ENCODE results near the gene TMCO2. TPM values are rescaled to one million over a fixed set of nuclear protein-coding genes. Genes with fewer than 3 reads are reported as not detected.
A peak's percentile ranks its signal among the peaks of the same experiment; 100 is the strongest.

Gene TMCO2
- total RNA-seq, 4 donors from 2014 or later, result not detected

- TF ChIP-seq POLR2A (IDR thresholded peaks at IDR 0.05), result no peak
- TF ChIP-seq CTCF (IDR thresholded peaks at IDR 0.05 in 4 of 5, conservative IDR thresholded peaks at IDR 0.05 in 1 of 5), result no peak
- peaks cover 11 to 40% of the 10 kb centered on the region in 2 donors for H3K4me1 ChIP-seq
- peak in 1 of 2 donors; percentile 25 for ATAC-seq
- peaks cover 0 to 52% of the 10 kb centered on the region in 2 donors for H3K36me3 ChIP-seq
- no peaks in the 10 kb centered on the region for H3K27me3 ChIP-seq
- no peaks in the 10 kb centered on the region for H3K9me3 ChIP-seq
- DNase-seq, result no peak
- H3K4me3 ChIP-seq, result no peak overlapping the region
- in situ Hi-C loops (cut with MboI; ENCODE audit: low sequenced_read_pairs in 4 of 4) (no loop called here), intact Hi-C loops (cut with DNase I; ENCODE audit: low total_unique reads) (no loop called here)
- peak overlapping the region; percentile 70 to 85 (median 76) for H3K27ac ChIP-seq
These were observed 19.2 kb downstream of the TMCO2 start for GRCh38 chr1:40266786-40267535.

- ATAC-seq, result peak; percentile 88 to 93
- H3K36me3 ChIP-seq, result peaks cover 0 to 52% of the 10 kb centered on the region in 2 donors
- H3K4me3 ChIP-seq, result no peak overlapping the region
- peak overlapping the region; percentile 70 to 85 (median 76) for H3K27ac ChIP-seq
- DNase-seq, result no peak
- H3K9me3 ChIP-seq, result no peaks in the 10 kb centered on the region
- in situ Hi-C loops (cut with MboI; ENCODE audit: low sequenced_read_pairs in 4 of 4) (no loop called here), intact Hi-C loops (cut with DNase I; ENCODE audit: low total_unique reads) (no loop called here)
- H3K27me3 ChIP-seq, result no peaks in the 10 kb centered on the region
- TF ChIP-seq POLR2A (IDR thresholded peaks at IDR 0.05) (no peak), CTCF (IDR thresholded peaks at IDR 0.05 in 4 of 5, conservative IDR thresholded peaks at IDR 0.05 in 1 of 5) (no peak)
- H3K4me1 ChIP-seq, result peaks cover 11 to 34% of the 10 kb centered on the region in 2 donors
These were observed 20.0 kb downstream of the TMCO2 start for GRCh38 chr1:40267767-40268187.

- no peaks in the 10 kb centered on the region for H3K9me3 ChIP-seq
- intact Hi-C loops (cut with DNase I; ENCODE audit: low total_unique reads), result no loop called here
- peak overlapping the region; percentile 70 to 85 (median 76) for H3K27ac ChIP-seq
- H3K4me1 ChIP-seq, result peaks cover 11 to 30% of the 10 kb centered on the region in 2 donors
- ATAC-seq (no peak), DNase-seq (no peak)
- no peak overlapping the region for H3K4me3 ChIP-seq
- peaks cover 0 to 52% of the 10 kb centered on the region in 2 donors for H3K36me3 ChIP-seq
- TF ChIP-seq CTCF (IDR thresholded peaks at IDR 0.05 in 4 of 5, conservative IDR thresholded peaks at IDR 0.05 in 1 of 5) (no peak), POLR2A (IDR thresholded peaks at IDR 0.05) (no peak)
- H3K27me3 ChIP-seq, result no peaks in the 10 kb centered on the region
- in situ Hi-C loops (cut with MboI; ENCODE audit: low sequenced_read_pairs in 4 of 4), result no loop called here
These were observed 20.5 kb downstream of the TMCO2 start for GRCh38 chr1:40268211-40268610.

- DNase-seq, result no peak
- no peak for ATAC-seq
- H3K9me3 ChIP-seq, result no peaks in the 10 kb centered on the region
- intact Hi-C loops (cut with DNase I; ENCODE audit: low total_unique reads), result no loop called here
- no peaks in the 10 kb centered on the region for H3K27me3 ChIP-seq
- TF ChIP-seq CTCF (IDR thresholded peaks at IDR 0.05 in 4 of 5, conservative IDR thresholded peaks at IDR 0.05 in 1 of 5) (no peak), POLR2A (IDR thresholded peaks at IDR 0.05) (no peak)
- H3K4me1 ChIP-seq, result peaks cover 0 to 28% of the 10 kb centered on the region in 2 donors
- in situ Hi-C loops (cut with MboI; ENCODE audit: low sequenced_read_pairs in 4 of 4), result no loop called here
- H3K4me3 ChIP-seq, result no peak overlapping the region
- H3K36me3 ChIP-seq, result peaks cover 0 to 53% of the 10 kb centered on the region in 2 donors
- H3K27ac ChIP-seq, result peak overlapping the region in 1 of 4 donors; percentile 5
These were observed 22.6 kb downstream of the TMCO2 start for GRCh38 chr1:40270152-40270834.
